HepG2 (cell line): ENCODE results near the gene DSN1. TPM values are rescaled to one million over a fixed set of nuclear protein-coding genes. Genes with fewer than 3 reads are reported as not detected.

Experiments
- ATAC-seq: fragments of 200-7000 bp; cut with Tn5 transposase; 3 replicates; pipeline ENCODE4 v1.9.1; 2020; ENCODE audit warnings: mild to moderate bottlenecking, moderate library complexity
- BruUV-seq: library from RNA; stranded (reverse); fragments of 400-500 nt; replicated peaks from 2 replicates; lab custom pipeline; 2021; lab: Mats Ljungman, UMichigan
- CTCF ChIA-PET: fragments of 300-600 bp; formaldehyde crosslinking; extraction: SDS; loops from one replicate; lab custom pipeline; 2021; ENCODE audit warnings: low total read pairs, inconsistent platforms, low intra/inter-chr PET ratio; lab: Yijun Ruan, JAX
- POLR2A ChIA-PET: fragments of 350-600 bp; sonication (Branson Sonifier 250); formaldehyde crosslinking; loops from one replicate; lab custom pipeline; 2020; ENCODE audit warnings: antibody characterized with exemption, inconsistent platforms; lab: Yijun Ruan, JAX
- DNase-seq: peaks from one replicate; pipeline ENCODE4 v3.0.0-alpha.2; 2015; ENCODE audit warnings: low spot score
- FAIRE-seq: peaks from 3 replicates; lab custom pipeline; 2011; peaks lifted over from hg19 to GRCh38; lab: Jason Lieb, UNC
- H2AFZ ChIP-seq: one replicate; pipeline ENCODE4 v1.6.1; 2011; ENCODE audit warnings: low read length, inconsistent platforms
- H3K27ac ChIP-seq: fragments of 300-600 bp; 3 replicates; pipeline ENCODE4 v1.8.0; 2011; ENCODE audit warnings: mixed run types, mild to moderate bottlenecking, mixed read lengths, low read length, inconsistent platforms; ENCODE audit not compliant: insufficient read depth; ENCODE audit errors: extremely low read length
- H3K27me3 ChIP-seq, 2 experiments: fragments of 200-600 bp in 1 of 2; 2 replicates in 1 of 2; 3 replicates in 1 of 2; pipeline versions ENCODE4 v1.6.0 to v1.8.0; 2011; ENCODE audit warnings: low read length in 2 of 2, mild to moderate bottlenecking in 2 of 2, moderate library complexity in 2 of 2, inconsistent platforms in 1 of 2; ENCODE audit not compliant: insufficient read depth in 2 of 2, control insufficient read depth in 1 of 2
- H3K36me3 ChIP-seq, 2 experiments: fragments of 200-600 bp in 1 of 2; replicated peaks in 1 of 2; 2 replicates in 1 of 2; 3 replicates in 1 of 2; pipeline versions ENCODE4 v1.5.1 to v1.8.0; 2011; ENCODE audit warnings: low read length in 2 of 2, inconsistent platforms in 1 of 2; ENCODE audit not compliant: insufficient read depth in 2 of 2, control insufficient read depth in 1 of 2
- H3K4me1 ChIP-seq: 2 replicates; pipeline ENCODE4 v1.5.1; 2012; ENCODE audit warnings: low read length, inconsistent platforms; ENCODE audit not compliant: insufficient read depth
- H3K4me2 ChIP-seq: 2 replicates; pipeline ENCODE4 v1.6.0; 2011; ENCODE audit warnings: low read depth, low read length, inconsistent platforms
- H3K4me3 ChIP-seq, 3 experiments: fragments of 200-600 bp in 1 of 3; sonication (generic), shearing (Covaris generic) in 1 of 3; replicated peaks in 1 of 3; 2 replicates each; pipeline ENCODE4 v1.5.1; 2011 to 2016; ENCODE audit warnings: low read length in 3 of 3, inconsistent platforms in 2 of 3, low read depth in 2 of 3, mild to moderate bottlenecking in 2 of 3, control low read depth in 1 of 3, mixed read lengths in 1 of 3; ENCODE audit not compliant: insufficient read depth in 1 of 3
- H3K79me2 ChIP-seq: one replicate; pipeline ENCODE4 v1.6.1; 2011; ENCODE audit warnings: low read length, inconsistent platforms; ENCODE audit not compliant: insufficient read depth
- H3K9ac ChIP-seq: 2 replicates; pipeline ENCODE4 v1.6.0; 2011; ENCODE audit warnings: mild to moderate bottlenecking, low read depth, low read length, inconsistent platforms; ENCODE audit not compliant: insufficient read depth
- H3K9me3 ChIP-seq: 2 replicates; pipeline ENCODE4 v1.5.1; 2012; ENCODE audit warnings: mild to moderate bottlenecking, low read length
- H4K20me1 ChIP-seq: 2 replicates; pipeline ENCODE4 v1.6.0; 2011; ENCODE audit warnings: inconsistent platforms, mild to moderate bottlenecking, low read length, moderate library complexity; ENCODE audit not compliant: insufficient read depth
- ARNT2 ChIP-seq: sonication (generic); formaldehyde crosslinking; IDR thresholded peaks from 2 replicates; pipeline ENCODE4 v1.8.0; 2022; ENCODE audit warnings: mild to moderate bottlenecking, low read depth, missing genetic modification reagents, moderate library complexity
- ARNTL ChIP-seq: sonication (generic); formaldehyde crosslinking; IDR thresholded peaks from 2 replicates; pipeline ENCODE4 v1.4.0; 2020; ENCODE audit warnings: mild to moderate bottlenecking, missing genetic modification reagents
- ERF ChIP-seq: IDR thresholded peaks from 2 replicates; pipeline ENCODE4 v1.6.1; 2018; ENCODE audit warnings: missing biosample characterization, missing genetic modification reagents
- GRHL1 ChIP-seq: sonication (generic); formaldehyde crosslinking; conservative IDR thresholded peaks from 2 replicates; pipeline ENCODE4 v1.8.0; 2022; ENCODE audit warnings: missing genetic modification reagents
- HHEX ChIP-seq: IDR thresholded peaks from 2 replicates; pipeline ENCODE4 v1.6.1; 2016; ENCODE audit warnings: control low read depth
- HNRNPK ChIP-seq: fragments of 200-400 bp; formaldehyde crosslinking; IDR thresholded peaks from 2 replicates; pipeline ENCODE4 v1.6.1; 2018; ENCODE audit warnings: low read length, low read depth, moderate library complexity, mild to moderate bottlenecking; ENCODE audit not compliant: poor library complexity, severe bottlenecking
- HOXD1 ChIP-seq: sonication (generic); formaldehyde crosslinking; IDR thresholded peaks from 2 replicates; pipeline ENCODE4 v1.5.0; 2020; ENCODE audit warnings: missing genetic modification reagents
- KDM5B ChIP-seq: sonication (generic); formaldehyde crosslinking; IDR thresholded peaks from 2 replicates; pipeline ENCODE4 v1.4.0; 2020; ENCODE audit warnings: missing genetic modification reagents, mild to moderate bottlenecking, borderline replicate concordance
- NFYB ChIP-seq: sonication (generic); formaldehyde crosslinking; IDR thresholded peaks from 2 replicates; pipeline ENCODE4 v1.4.0; 2020; ENCODE audit warnings: missing genetic modification reagents
- ONECUT2 ChIP-seq: sonication (generic); formaldehyde crosslinking; IDR thresholded peaks from 2 replicates; pipeline ENCODE4 v1.4.0; 2020; ENCODE audit warnings: missing genetic modification reagents
- POGK ChIP-seq: sonication (generic); formaldehyde crosslinking; conservative IDR thresholded peaks from 2 replicates; pipeline ENCODE4 v1.8.0; 2022; ENCODE audit warnings: mild to moderate bottlenecking, moderate library complexity, missing genetic modification reagents
- SIX1 ChIP-seq: sonication (generic); formaldehyde crosslinking; IDR thresholded peaks from 2 replicates; pipeline ENCODE4 v1.4.0; 2020; ENCODE audit warnings: missing genetic modification reagents, borderline replicate concordance
- TAF1 ChIP-seq: sonication (generic); formaldehyde crosslinking; IDR thresholded peaks from 2 replicates; pipeline ENCODE4 v1.4.0; 2020; ENCODE audit warnings: missing genetic modification reagents
- ZBTB46 ChIP-seq: sonication (generic); formaldehyde crosslinking; IDR thresholded peaks from 2 replicates; pipeline ENCODE4 v1.4.0; 2020; ENCODE audit warnings: mild to moderate bottlenecking, missing genetic modification reagents, borderline replicate concordance
- ZNF225 ChIP-seq: sonication (generic); formaldehyde crosslinking; IDR thresholded peaks from 2 replicates; pipeline ENCODE4 v1.4.0; 2020; ENCODE audit warnings: mild to moderate bottlenecking, missing genetic modification reagents
- ZNF260 ChIP-seq: sonication (generic); formaldehyde crosslinking; IDR thresholded peaks from 2 replicates; pipeline ENCODE4 v1.4.0; 2020; ENCODE audit warnings: missing genetic modification reagents, low read depth, mild to moderate bottlenecking, borderline replicate concordance
- ZNF562 ChIP-seq: sonication (generic); formaldehyde crosslinking; IDR thresholded peaks from 2 replicates; pipeline ENCODE4 v1.8.0; 2022; ENCODE audit warnings: missing genetic modification reagents, borderline replicate concordance
- ZNF574 ChIP-seq: sonication (generic); formaldehyde crosslinking; IDR thresholded peaks from 2 replicates; pipeline ENCODE4 v1.4.0; 2020; ENCODE audit warnings: missing genetic modification reagents
- WGBS: methylation state at CpG from one replicate; pipeline ENCODE4 v1.1.6; 2017; ENCODE audit warnings: low lambda C conversion rate; 5-methylcytosine and 5-hydroxymethylcytosine counted together
- in situ Hi-C: cut with HindIII; loops from 2 replicates; pipeline ENCODE4 v1.10.0; 2017; ENCODE audit warnings: low pct_unique_long_range_greater_than_20kb; ENCODE audit not compliant: extremely low pct_ligation_motif_present
- intact Hi-C: fragments of 100-400 bp; cut with micrococcal nuclease; formaldehyde crosslinking; loops from one replicate; pipeline ENCODE4 v1.10.0; 2022; ENCODE audit not compliant: unreplicated experiment
- polyA plus RNA-seq, 8 experiments: library from polyadenylated mRNA; depleted of rRNA in 3 of 8; stranded (reverse) in 7 of 8; unstranded in 1 of 8; fragments of >200 nt; fragmentation: Illumina TruSeq in 4 of 8; extraction: Trizol in 4 of 8; gene quantifications; 2 replicates each; pipeline versions ENCODE4 v1.2.1 to v1.2.3, GENCODE V29; 2011 to 2016; ENCODE audit warnings: low read depth in 4 of 8, missing spikeins in 1 of 8, mixed read lengths in 1 of 8; ENCODE audit not compliant: insufficient read depth in 1 of 8
- total RNA-seq, 5 experiments: library from RNA; depleted of rRNA; stranded (reverse); fragments of >200 nt; fragmentation: Illumina TruSeq; extraction: Trizol; gene quantifications; 2 replicates each; pipeline ENCODE4 v1.2.3, GENCODE V29; 2016; ENCODE audit warnings: low read depth in 1 of 5

DSN1 gene
- total and polyA plus RNA-seq, 2 of the 13 experiments (the other 11 are each of a cell fraction or from before 2014, with no cell fraction given) = 18.7 to 53.7 TPM

- intact Hi-C loops = no loop called here
- BruUV-seq = no TSS peak
Observed at GRCh38 chr20:36703530-36703929, 70.0 kb downstream of the DSN1 start.

More at GRCh38 chr20:36703530-36703929, 70.0 kb downstream of the DSN1 start:
- Histone ChIP-seq H3K4me2 (no peak overlapping the region), H3K4me1 (peaks cover 13% of the 10 kb centered on the region), H3K27me3 (no peaks in the 10 kb centered on the region), H3K27ac (no peak overlapping the region), H3K4me3 (no peak overlapping the region), H2AFZ (no peak overlapping the region), H3K9ac (no peak overlapping the region), H3K9me3 (no peaks in the 10 kb centered on the region), H4K20me1 (no peaks in the 10 kb centered on the region), H3K79me2 (no peaks in the 10 kb centered on the region), H3K36me3 (peaks cover 10 to 13% of the 10 kb centered on the region in 2 experiments; a peak in 4 of 5 replicates)
- no peak for FAIRE-seq
- 97% methylated on average over 4 of the region's 4 CpGs for WGBS
- ChIA-PET POLR2A (no interaction called here), CTCF (no interaction called here)
- TF ChIP-seq ZNF260 = no peak
- TF ChIP-seq ERF = no peak
- no peak for TF ChIP-seq HOXD1 (CRISPR knock-in tag)
- TF ChIP-seq NFYB (CRISPR knock-in tag) = no peak
- TF ChIP-seq ZNF562 = no peak
- no peak for TF ChIP-seq ARNTL (CRISPR knock-in tag)
- TF ChIP-seq ZBTB46 (CRISPR knock-in tag) = no peak
- TF ChIP-seq ZNF574 (CRISPR knock-in tag) = no peak
- TF ChIP-seq HNRNPK = no peak
- TF ChIP-seq ONECUT2 (CRISPR knock-in tag) = no peak
- no peak for TF ChIP-seq HHEX (CRISPR knock-in tag)
- TF ChIP-seq POGK = no peak
- TF ChIP-seq KDM5B (CRISPR knock-in tag) = no peak
- no peak for TF ChIP-seq ARNT2 (CRISPR knock-in tag)
- no peak for TF ChIP-seq ZNF225 (CRISPR knock-in tag)
- no peak for TF ChIP-seq TAF1 (CRISPR knock-in tag)
- no peak for TF ChIP-seq GRHL1 (CRISPR knock-in tag)
- TF ChIP-seq SIX1 (CRISPR knock-in tag) = no peak
- in situ Hi-C loops = no loop called here
- ATAC-seq = no peak
- no peak for DNase-seq
